Measurements from ENCODE around the gene FUBP3. TPM values are rescaled to one million over a fixed set of nuclear protein-coding genes. Genes with fewer than 3 reads are reported as not detected.
A peak's percentile ranks its signal among the peaks of the same experiment; 100 is the strongest.

The FUBP3 gene
- total RNA-seq, 1 donor = 37.6 TPM

GRCh38 chr9:130604295-130604694 is 24.9 kb downstream of the FUBP3 start:
- TF ChIP-seq CTCF (IDR thresholded peaks at IDR 0.05; ENCODE audit: insufficient read depth, low read length) = no peak
- H3K4me3 ChIP-seq (ENCODE audit: low read depth, low read length) = no peak overlapping the region
- DNase-seq (ENCODE audit: low read depth) = no peak

- DNase-seq (ENCODE audit: low read depth) = peak; percentile 28
- no peak for TF ChIP-seq CTCF (IDR thresholded peaks at IDR 0.05; ENCODE audit: insufficient read depth, low read length)
- H3K4me3 ChIP-seq (ENCODE audit: low read depth, low read length) = no peak overlapping the region
Observed at GRCh38 chr9:130606887-130607600, 27.7 kb downstream of the FUBP3 start.

GRCh38 chr9:130607640-130608420 is 28.5 kb downstream of the FUBP3 start:
- TF ChIP-seq CTCF (IDR thresholded peaks at IDR 0.05; ENCODE audit: insufficient read depth, low read length) = no peak
- no peak overlapping the region for H3K4me3 ChIP-seq (ENCODE audit: low read depth, low read length)
- DNase-seq (ENCODE audit: low read depth) = peak; percentile 57

GRCh38 chr9:130608554-130609134 is 29.3 kb downstream of the FUBP3 start:
- TF ChIP-seq CTCF (IDR thresholded peaks at IDR 0.05; ENCODE audit: insufficient read depth, low read length) = no peak
- no peak overlapping the region for H3K4me3 ChIP-seq (ENCODE audit: low read depth, low read length)
- DNase-seq (ENCODE audit: low read depth) = no peak

GRCh38 chr9:130609163-130609562 is 29.8 kb downstream of the FUBP3 start:
- no peak for DNase-seq (ENCODE audit: low read depth)
- H3K4me3 ChIP-seq (ENCODE audit: low read depth, low read length) = no peak overlapping the region
- TF ChIP-seq CTCF (IDR thresholded peaks at IDR 0.05; ENCODE audit: insufficient read depth, low read length) = no peak

GRCh38 chr9:130610862-130611707 is 31.7 kb downstream of the FUBP3 start:
- H3K4me3 ChIP-seq (ENCODE audit: low read depth, low read length) = no peak overlapping the region
- no peak for DNase-seq (ENCODE audit: low read depth)
- no peak for TF ChIP-seq CTCF (IDR thresholded peaks at IDR 0.05; ENCODE audit: insufficient read depth, low read length)
